Gastroesophageal sphincter (tissue), 4 donors: ENCODE measurements around the gene NETO1. TPM values are rescaled to one million over a fixed set of nuclear protein-coding genes. Genes with fewer than 3 reads are reported as not detected.

ENCODE experiments used
- ATAC-seq: fragments of 150-250 bp; one replicate; pipeline ENCODE4 v1.9.1; 2016; ENCODE audit warnings: mild to moderate bottlenecking, moderate library complexity
- H3K27ac ChIP-seq, 4 donors: fragments of 200-600 bp; sonication (generic) in 3 of 4; 1 replicate in 3 of 4; 2 replicates in 1 of 4; pipeline ENCODE4 v1.5.1; 2016 to 2019
- H3K27me3 ChIP-seq: fragments of 200-600 bp; sonication (generic); one replicate; pipeline ENCODE4 v1.5.1; 2019
- H3K36me3 ChIP-seq, 2 donors: fragments of 200-600 bp; sonication (generic); one replicate each; pipeline ENCODE4 v1.5.1; 2019; ENCODE audit warnings: control low read depth in 1 of 2
- H3K4me1 ChIP-seq, 3 donors: fragments of 200-600 bp; sonication (generic); 1 replicate in 2 of 3; 2 replicates in 1 of 3; pipeline ENCODE4 v1.5.1; 2016 to 2019; ENCODE audit warnings: control low read depth in 2 of 3
- H3K4me3 ChIP-seq, 2 donors: fragments of 200-600 bp; sonication (generic); one replicate each; pipeline ENCODE4 v1.5.1; 2019; ENCODE audit warnings: mild to moderate bottlenecking in 1 of 2, moderate library complexity in 1 of 2
- H3K9me3 ChIP-seq, 3 donors: fragments of 200-600 bp; sonication (generic); one replicate each; pipeline ENCODE4 v1.5.1; 2017 to 2019; ENCODE audit warnings: control low read depth in 2 of 3
- CTCF ChIP-seq, 4 experiments: fragments of 200-600 bp in 2 of 4; fragments of 450-650 bp in 2 of 4; sonication (generic) in 1 of 4; IDR thresholded peaks; one replicate each; pipeline ENCODE4 v1.5.1; 2017 to 2019; ENCODE audit warnings: antibody characterized with exemption in 4 of 4, mild to moderate bottlenecking in 2 of 4, moderate library complexity in 2 of 4
- EP300 ChIP-seq: sonication (generic); formaldehyde crosslinking; IDR thresholded peaks from one replicate; pipeline ENCODE4 v1.6.1; 2017; ENCODE audit warnings: antibody characterized with exemption, mild to moderate bottlenecking
- POLR2A ChIP-seq, 2 donors: fragments of 450-650 bp; IDR thresholded peaks; one replicate each; pipeline ENCODE4 v1.6.1; 2017; ENCODE audit warnings: antibody characterized with exemption in 2 of 2, mild to moderate bottlenecking in 2 of 2, moderate library complexity in 1 of 2
- POLR2AphosphoS5 ChIP-seq: sonication (generic); formaldehyde crosslinking; IDR thresholded peaks from one replicate; pipeline ENCODE4 v1.6.1; 2017; ENCODE audit warnings: antibody characterized with exemption
- WGBS, 2 donors: methylation state at CpG; one replicate each; pipeline ENCODE4 v1.1.5; 2018; ENCODE audit warnings: low coverage in 1 of 2; 5-methylcytosine and 5-hydroxymethylcytosine counted together
- total RNA-seq, 4 donors: library from RNA; depleted of rRNA; stranded (reverse); fragments of >200 nt; gene quantifications; one replicate each; pipeline ENCODE4 v1.1.0, GENCODE V29; 2016

Gene NETO1
- total RNA-seq, 4 donors from 2014 or later = 0.23 TPM; not detected in 3

GRCh38 chr18:72830109-72830508, 37.7 kb downstream of the NETO1 start:
- no peaks in the 10 kb centered on the region for H3K9me3 ChIP-seq
- H3K36me3 ChIP-seq = no peaks in the 10 kb centered on the region
- no peak for ATAC-seq
- TF ChIP-seq CTCF (IDR thresholded peaks at IDR 0.05) (no peak), POLR2A (IDR thresholded peaks at IDR 0.05) (no peak), EP300 (no peak), POLR2AphosphoS5 (no peak)
- H3K27me3 ChIP-seq = no peaks in the 10 kb centered on the region
- no peaks in the 10 kb centered on the region for H3K4me1 ChIP-seq
- H3K27ac ChIP-seq = no peak overlapping the region
- 30 to 36% methylated on average over 4 to 8 of the region's 10 CpGs for WGBS, 2 donors
- H3K4me3 ChIP-seq = no peak overlapping the region

DNA sequence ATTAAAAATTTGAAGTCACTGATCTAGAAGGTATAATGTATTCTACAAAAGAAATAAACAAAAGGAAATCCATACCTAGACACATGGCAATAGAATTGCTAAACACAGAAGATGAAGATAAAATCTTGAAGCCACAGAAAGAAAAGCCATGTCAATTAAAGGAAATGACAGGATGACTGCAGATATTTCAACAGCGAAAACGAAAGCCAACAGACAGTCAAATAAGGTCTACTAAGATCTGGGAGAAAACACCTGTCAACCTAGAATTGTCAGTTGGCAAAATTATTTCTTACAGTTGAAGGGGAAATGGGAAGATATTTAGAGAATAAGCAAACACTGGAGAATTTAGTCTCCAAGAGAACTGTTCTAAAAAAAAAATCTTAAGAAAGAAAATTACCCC, 39.2 kb downstream of the NETO1 start:
- Histone ChIP-seq H3K27ac (no peak overlapping the region), H3K4me1 (no peaks in the 10 kb centered on the region), H3K36me3 (no peaks in the 10 kb centered on the region), H3K27me3 (no peaks in the 10 kb centered on the region), H3K4me3 (no peak overlapping the region), H3K9me3 (no peaks in the 10 kb centered on the region)
- TF ChIP-seq EP300 = no peak
- TF ChIP-seq CTCF (IDR thresholded peaks at IDR 0.05) = no peak
- no peak for TF ChIP-seq POLR2AphosphoS5
- TF ChIP-seq POLR2A (IDR thresholded peaks at IDR 0.05) = no peak
- ATAC-seq = no peak
- 76 to 100% methylated on average over 2 of the region's 2 CpGs for WGBS, 2 donors

- H3K27ac ChIP-seq = no peak overlapping the region
- H3K4me1 ChIP-seq = no peaks in the 10 kb centered on the region
- no peak for TF ChIP-seq POLR2A (IDR thresholded peaks at IDR 0.05)
- TF ChIP-seq EP300 = no peak
- TF ChIP-seq CTCF (IDR thresholded peaks at IDR 0.05) = no peak
- TF ChIP-seq POLR2AphosphoS5 = no peak
- no peaks in the 10 kb centered on the region for H3K9me3 ChIP-seq
- no peaks in the 10 kb centered on the region for H3K27me3 ChIP-seq
- H3K36me3 ChIP-seq = no peaks in the 10 kb centered on the region
- 47 to 76% methylated on average over 8 to 9 of the region's 9 CpGs for WGBS, 2 donors
- H3K4me3 ChIP-seq = no peak overlapping the region
- no peak for ATAC-seq
Measured at GRCh38 chr18:72826736-72827135, 41.1 kb downstream of the NETO1 start.

- TF ChIP-seq POLR2A (IDR thresholded peaks at IDR 0.05) (no peak), CTCF (IDR thresholded peaks at IDR 0.05) (no peak), EP300 (no peak)
- no peak overlapping the region for H3K4me3 ChIP-seq
- no peaks in the 10 kb centered on the region for H3K27me3 ChIP-seq
- ATAC-seq = no peak
- no peak overlapping the region for H3K27ac ChIP-seq
- H3K36me3 ChIP-seq = no peaks in the 10 kb centered on the region
- WGBS, 2 donors = 75 to 79% methylated on average over 6 to 8 of the region's 8 CpGs
- H3K9me3 ChIP-seq = no peaks in the 10 kb centered on the region
- H3K4me1 ChIP-seq = no peaks in the 10 kb centered on the region
Measured at GRCh38 chr18:72823345-72823744, 44.4 kb downstream of the NETO1 start.

GRCh38 chr18:72822202-72822601, 45.6 kb downstream of the NETO1 start:
- no peaks in the 10 kb centered on the region for H3K4me1 ChIP-seq
- H3K27me3 ChIP-seq = no peaks in the 10 kb centered on the region
- no peaks in the 10 kb centered on the region for H3K9me3 ChIP-seq
- ATAC-seq = no peak
- H3K4me3 ChIP-seq = no peak overlapping the region
- WGBS, 2 donors = 78 to 89% methylated on average over 4 to 13 of the region's 13 CpGs
- no peaks in the 10 kb centered on the region for H3K36me3 ChIP-seq
- no peak for TF ChIP-seq EP300
- TF ChIP-seq POLR2A (IDR thresholded peaks at IDR 0.05) = no peak
- no peak for TF ChIP-seq POLR2AphosphoS5
- no peak for TF ChIP-seq CTCF (IDR thresholded peaks at IDR 0.05)
- no peak overlapping the region for H3K27ac ChIP-seq
